Fibroblast of skin of left quadriceps (primary cell): ENCODE results near the gene MLLT1.

Experiments used
- DNase-seq, 2 experiments: peaks; one replicate each; pipeline ENCODE4 v3.0.0-alpha.2; 2013; ENCODE audit warnings: low read depth in 2 of 2

MLLT1 gene

DNA sequence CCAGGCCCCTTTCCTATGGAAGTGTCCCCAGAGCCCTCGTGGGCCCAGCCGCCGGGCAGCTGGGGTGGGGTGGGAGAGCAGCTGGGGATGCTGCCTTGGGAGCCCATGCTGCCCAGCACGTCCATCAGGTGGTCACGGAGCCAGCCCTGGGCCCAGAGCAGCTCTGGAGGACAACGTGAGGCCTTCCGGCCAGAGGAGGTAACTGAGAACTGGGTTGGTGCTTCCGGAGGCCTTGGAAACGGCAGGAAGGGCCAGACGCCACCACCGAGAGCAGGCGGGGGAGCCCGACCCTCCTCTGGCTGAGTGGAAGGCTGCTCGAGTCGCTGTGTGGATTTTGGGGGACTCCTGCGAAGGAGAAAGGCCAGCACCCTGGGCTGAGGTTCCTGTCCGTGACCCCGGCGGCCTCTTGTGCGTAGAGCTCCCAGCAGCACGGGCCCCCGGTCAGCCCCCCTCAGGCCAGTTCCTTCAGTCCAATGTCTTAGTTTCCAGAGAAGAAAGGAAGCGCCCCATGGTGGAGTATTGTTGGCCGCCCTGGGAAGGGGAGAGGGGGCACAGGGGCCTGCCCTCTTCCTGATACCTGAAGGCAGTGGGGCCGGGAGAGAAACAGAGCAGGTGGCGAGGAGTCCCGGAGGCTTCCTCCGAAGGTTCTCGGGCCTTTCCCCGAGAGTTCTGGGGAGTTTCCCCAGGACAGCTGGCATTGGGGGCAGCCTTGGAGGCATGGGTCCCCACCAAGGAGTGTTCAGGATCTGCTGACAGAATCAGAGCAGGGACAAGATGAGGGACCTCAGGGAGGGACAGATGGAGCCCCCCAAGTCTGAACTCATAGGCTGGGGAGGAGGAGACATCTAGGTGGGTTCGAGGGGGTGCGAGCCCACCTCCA, 68.8 kb downstream of the MLLT1 start:
- DNase-seq = no peak

DNA sequence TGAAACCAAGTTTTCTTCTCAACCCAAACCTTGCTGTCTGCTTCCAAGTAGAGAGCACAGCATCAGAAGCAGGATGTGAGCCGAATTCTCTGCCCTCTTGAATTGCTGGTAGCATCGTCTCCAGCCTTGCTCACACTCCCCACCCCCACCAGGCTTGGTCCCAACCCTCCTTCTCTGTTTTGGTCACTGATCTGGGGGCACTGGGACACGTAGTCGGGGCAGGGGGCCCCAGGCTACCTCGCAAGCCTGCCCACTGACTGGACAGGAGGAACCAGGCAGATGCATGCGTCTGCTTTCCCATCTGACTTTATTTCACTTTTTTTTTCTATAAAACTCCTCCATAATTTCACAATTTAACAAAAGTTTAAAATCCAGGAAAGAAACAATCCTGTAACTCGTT, 69.7 kb downstream of the MLLT1 start:
- DNase-seq = no peak

GRCh38 chr19:6209680-6210079, 70.1 kb downstream of the MLLT1 start:
- no peak for DNase-seq

DNA sequence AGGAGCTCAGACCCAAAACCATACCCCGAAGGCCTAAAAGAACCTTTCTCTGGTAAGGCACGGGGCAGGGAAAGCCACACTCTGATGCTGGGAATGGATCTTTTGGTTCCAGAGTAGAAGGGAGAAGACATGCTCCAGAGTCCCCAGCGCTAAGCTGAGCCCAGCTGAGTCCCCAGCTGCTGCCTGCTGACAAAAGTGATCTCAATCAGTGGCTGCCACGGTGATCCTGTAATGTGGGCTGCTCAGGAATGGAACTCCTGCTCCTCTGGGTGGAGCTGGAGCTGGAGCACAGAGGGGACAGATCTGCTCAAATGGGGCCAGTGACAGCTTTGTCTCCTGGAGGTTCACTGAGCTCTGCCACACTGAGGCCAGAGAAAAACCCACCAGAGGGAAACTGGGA, 70.5 kb downstream of the MLLT1 start:
- DNase-seq = no peak

GRCh38 chr19:6204866-6205723, 74.7 kb downstream of the MLLT1 start:
- no peak for DNase-seq

DNA sequence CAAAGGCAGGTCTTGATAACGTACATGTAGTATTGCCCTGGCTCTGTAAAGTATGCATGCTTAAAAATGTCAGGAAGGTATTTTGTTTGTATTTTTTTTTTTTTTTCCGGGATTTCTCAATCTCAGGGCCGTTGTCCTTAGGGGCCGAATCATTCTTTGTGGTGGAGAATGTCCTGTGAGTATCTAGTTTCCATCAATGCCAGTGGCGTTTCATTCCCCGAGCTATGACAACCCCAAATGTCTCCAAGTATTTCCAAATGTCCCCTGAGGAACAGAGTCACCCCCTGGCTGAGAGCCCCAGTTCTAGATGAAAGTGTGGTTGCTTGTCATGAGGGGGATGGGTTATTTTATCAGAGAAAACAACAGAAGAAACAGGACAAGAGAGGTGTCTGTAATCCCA, 75.6 kb downstream of the MLLT1 start:
- no peak for DNase-seq

- peak; percentile 95 to 97 for DNase-seq
These were observed 80.4 kb downstream of the MLLT1 start for GRCh38 chr19:6199240-6199994.

DNA sequence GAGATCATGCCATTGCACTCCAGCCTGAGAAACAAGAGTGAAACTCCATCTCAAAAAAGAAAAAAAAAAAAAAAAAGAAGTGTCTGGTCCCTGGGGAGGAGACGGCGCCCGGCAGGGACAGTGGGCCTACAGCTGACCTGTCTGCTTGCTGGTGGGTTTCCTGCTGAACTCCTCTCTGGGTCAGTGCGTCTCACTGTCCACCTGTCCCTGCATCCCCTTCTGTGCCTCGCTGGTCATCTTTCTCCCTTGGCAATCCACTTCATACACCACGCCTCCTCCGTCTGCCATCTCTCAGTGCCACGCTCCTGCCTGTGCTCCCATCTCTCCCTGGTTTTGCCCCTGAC, 80.9 kb downstream of the MLLT1 start:
- DNase-seq = no peak

DNA sequence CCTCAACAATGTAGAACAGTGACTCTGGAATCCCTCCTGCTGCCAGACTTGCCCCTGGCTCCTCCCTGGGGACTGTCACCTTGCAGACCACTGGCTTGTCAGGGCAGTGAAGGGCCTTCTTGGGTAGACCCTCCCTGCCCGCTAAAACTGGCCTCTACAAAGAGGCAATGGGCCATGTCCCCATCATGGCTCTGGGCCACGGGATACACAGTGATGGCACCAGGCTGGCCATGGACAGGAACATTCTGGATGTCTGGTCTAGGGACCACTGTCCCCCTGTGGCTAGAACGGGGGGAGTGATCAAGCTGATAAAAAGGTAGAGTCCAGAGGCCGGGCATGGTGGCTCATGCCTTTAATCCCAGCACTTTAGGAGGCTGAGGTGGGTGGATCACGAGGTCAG, 83.4 kb downstream of the MLLT1 start:
- DNase-seq = no peak

- no peak for DNase-seq
These were observed 91.0 kb downstream of the MLLT1 start for GRCh38 chr19:6188811-6189210.

GRCh38 chr19:6187374-6187773, 92.4 kb downstream of the MLLT1 start:
- no peak for DNase-seq

- DNase-seq = no peak
These were observed 93.6 kb downstream of the MLLT1 start for GRCh38 chr19:6185835-6186834.

- no peak for DNase-seq
These were observed 94.5 kb downstream of the MLLT1 start for GRCh38 chr19:6185093-6185834.

DNA sequence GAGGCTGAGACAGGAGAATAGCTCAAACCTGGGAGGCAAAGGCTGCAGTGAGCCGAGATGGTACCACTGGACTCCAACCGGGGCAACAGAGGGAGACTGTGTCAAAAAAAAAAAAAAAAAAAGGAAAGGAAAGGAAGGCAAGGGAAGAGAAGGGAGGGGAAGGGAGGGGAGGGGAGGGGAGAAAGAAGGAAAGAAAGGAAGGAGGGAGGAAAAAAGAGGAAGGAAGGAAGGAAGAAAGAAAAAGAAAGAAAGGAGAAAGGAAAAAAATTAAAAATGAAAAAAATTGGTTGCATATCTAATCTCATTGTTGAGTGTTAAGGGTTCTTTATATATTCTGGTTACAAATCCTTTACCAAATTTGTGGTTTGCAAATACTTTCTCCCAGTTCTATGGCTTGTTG, 98.7 kb downstream of the MLLT1 start:
- no peak for DNase-seq

DNA sequence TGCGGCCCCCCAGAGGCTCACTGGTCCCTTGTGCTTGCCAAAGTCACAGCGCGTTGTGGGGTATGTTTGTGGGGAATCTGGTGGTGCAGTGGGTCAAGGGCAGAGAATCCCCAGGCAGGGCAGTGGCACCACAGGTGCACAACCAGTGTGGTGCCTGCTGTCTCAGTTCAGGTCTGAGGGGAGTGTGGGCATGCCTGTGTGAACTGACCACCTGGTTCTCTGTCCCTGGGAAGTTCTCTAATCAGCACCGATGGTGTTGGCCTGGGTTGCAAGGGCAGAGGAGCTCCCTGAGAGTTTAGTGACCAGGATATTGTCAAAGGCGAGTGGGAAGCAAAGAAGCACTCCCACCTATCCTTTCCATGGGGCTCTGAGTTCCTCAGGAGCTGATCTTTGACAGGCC, 106.6 kb downstream of the MLLT1 start:
- no peak for DNase-seq

DNA sequence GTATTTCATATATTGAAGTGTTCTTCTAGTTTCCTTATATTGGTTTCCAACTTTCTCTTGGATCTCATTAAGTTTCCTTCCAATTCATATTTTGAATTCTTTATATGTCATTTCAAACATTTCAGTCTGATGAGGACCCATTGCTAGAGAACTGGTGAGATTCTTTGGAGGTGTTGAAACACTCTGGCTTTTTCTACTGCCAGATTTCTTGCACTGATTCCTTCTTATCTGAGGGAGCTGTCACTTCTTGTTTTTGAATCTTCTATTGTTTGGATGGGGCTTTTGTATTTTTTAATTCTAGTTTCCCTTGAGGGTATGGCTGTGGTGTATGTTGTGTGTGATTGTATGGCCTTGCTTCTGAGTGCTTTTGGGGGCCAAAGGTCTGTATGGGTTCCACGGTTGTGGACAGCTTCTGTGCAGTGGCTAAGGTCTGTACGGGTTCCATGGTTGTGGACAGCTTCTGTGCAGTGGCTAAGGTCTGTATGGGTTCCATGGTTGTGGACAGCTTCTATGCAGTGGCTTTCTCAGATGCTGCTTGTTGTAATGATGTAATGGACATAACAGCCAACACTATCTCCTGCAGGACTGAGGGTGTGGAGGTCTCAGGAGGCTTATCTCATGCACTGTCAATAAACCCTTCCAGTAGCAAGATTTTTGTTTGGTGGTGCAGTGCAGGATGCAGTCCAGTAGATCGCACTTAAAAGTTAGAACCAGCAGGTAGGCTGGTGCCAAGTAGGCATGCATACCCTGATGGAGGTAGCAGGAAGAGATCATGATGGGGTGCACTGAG, 107.5 kb downstream of the MLLT1 start:
- DNase-seq = no peak

DNA sequence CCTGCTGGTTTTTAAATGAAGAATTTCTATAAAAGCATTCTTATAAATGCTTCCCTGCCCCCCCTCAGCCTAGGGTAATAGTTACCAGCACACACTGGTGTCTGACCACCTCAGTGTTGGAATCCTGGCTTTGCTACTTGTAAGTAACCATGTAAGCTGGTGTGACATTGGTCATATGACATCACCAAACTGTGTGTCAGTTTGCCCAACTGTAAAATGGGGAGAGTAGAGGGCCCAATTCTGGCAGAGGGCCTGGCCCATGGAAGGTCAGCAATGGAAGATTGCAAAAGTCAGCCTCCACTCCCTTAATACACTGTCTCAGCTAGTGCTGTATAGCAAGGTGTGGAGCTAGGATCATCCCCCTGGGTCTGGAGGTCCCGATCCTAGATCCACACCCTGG, 112.7 kb downstream of the MLLT1 start:
- DNase-seq = no peak

- no peak for DNase-seq
These were observed 114.8 kb downstream of the MLLT1 start for GRCh38 chr19:6164906-6165531.

GRCh38 chr19:6161271-6161850, 118.4 kb downstream of the MLLT1 start:
- DNase-seq = no peak
